Heart right ventricle (tissue), 16 donors: ENCODE results near the gene ADCY2. TPM values are rescaled to one million over a fixed set of nuclear protein-coding genes. Genes with fewer than 3 reads are reported as not detected.

ENCODE experiments used
- ATAC-seq, 8 donors: fragments of 200-7000 bp; cut with Tn5 transposase; one replicate each; pipeline ENCODE4 v1.9.1; 2020; ENCODE audit warnings: mild to moderate bottlenecking in 8 of 8, moderate library complexity in 8 of 8, moderate number of reproducible peaks in 1 of 8
- DNase-seq, 2 donors: peaks; one replicate each; pipeline ENCODE4 v3.0.0-alpha.2; 2020
- H3K27ac ChIP-seq, 10 donors: fragments of 200-600 bp; sonication (generic) in 2 of 10; one replicate each; pipeline versions ENCODE4 v1.5.0 to v1.8.0; 2020 to 2022; ENCODE audit warnings: mild to moderate bottlenecking in 3 of 10
- H3K27me3 ChIP-seq, 7 donors: fragments of 200-600 bp; one replicate each; pipeline ENCODE4 v1.8.0; 2021 to 2022; ENCODE audit warnings: mild to moderate bottlenecking in 2 of 7
- H3K36me3 ChIP-seq, 9 donors: fragments of 200-600 bp; sonication (generic) in 1 of 9; one replicate each; pipeline versions ENCODE4 v1.5.0 to v1.8.0; 2020 to 2022; ENCODE audit warnings: mild to moderate bottlenecking in 2 of 9
- H3K4me1 ChIP-seq, 9 donors: fragments of 200-600 bp; sonication (generic) in 1 of 9; one replicate each; pipeline versions ENCODE4 v1.5.0 to v1.8.0; 2020 to 2022; ENCODE audit warnings: mild to moderate bottlenecking in 4 of 9
- H3K4me3 ChIP-seq, 10 donors: fragments of 200-600 bp; sonication (generic) in 2 of 10; one replicate each; pipeline versions ENCODE4 v1.5.0 to v1.8.0; 2020 to 2022; ENCODE audit warnings: mild to moderate bottlenecking in 7 of 10, moderate library complexity in 2 of 10
- H3K9me3 ChIP-seq, 11 donors: fragments of 200-600 bp in 10 of 11; sonication (generic) in 2 of 11; one replicate each; pipeline versions ENCODE4 v1.5.0 to v1.8.0; 2013 to 2022; ENCODE audit warnings: mild to moderate bottlenecking in 2 of 11, control low read depth in 1 of 11, moderate library complexity in 1 of 11
- WGBS, 2 donors: extraction: QIAGEN DNeasy Blood & Tissue Kit; methylation state at CpG; one replicate each; pipeline ENCODE4 v1.1.7; 2013; ENCODE audit warnings: inconsistent platforms in 1 of 2; 5-methylcytosine and 5-hydroxymethylcytosine counted together
- intact Hi-C, 10 donors: fragments of 100-400 bp; cut with DNase I; formaldehyde crosslinking; loops; one replicate each; pipeline versions ENCODE4 v1.11.1 to v1.14.2; 2022
- polyA plus RNA-seq, 2 donors: library from polyadenylated mRNA; stranded (reverse); fragments of 200-250 nt; gene quantifications; one replicate each; pipeline ENCODE4 v1.2.3, GENCODE V29; 2013
- total RNA-seq, 10 donors: library from RNA; stranded (reverse); fragmentation: NEBNext Ultra II Directional in 3 of 10; extraction: Animal tissue kit (Norgen Biotek cat#: 25700) in 3 of 10; gene quantifications; one replicate each; pipeline versions ENCODE4 v1.2.1 to v1.2.4, GENCODE V29; 2021 to 2023
- TF ChIP-seq, protein P1 (sequence below), 9 donors: fragments of 200-600 bp; sonication (generic) in 2 of 9; IDR thresholded peaks; one replicate each; pipeline versions ENCODE4 v1.5.0 to v1.8.0; 2021 to 2022; ENCODE audit warnings: antibody characterized with exemption in 9 of 9, mild to moderate bottlenecking in 5 of 9, moderate library complexity in 1 of 9
- donor health status: Arrhythmogenic right ventricular cardiomyopathy.
- donor health status: ischemic (EF 13 %, LVEDD 7.1; RV severe dilation, severe dysfunction).
- donor health status: healthy with polysubstance abuse.
- donor health status: DM: no; HTN: yes; CAD: no.
- donor health status: DM: no; HTN: no; CAD: no.
- donor health status: ischemic (EF 25% LVEDD 6.9; RV normal size, moderate dysfunction).
- donor health status: ischemic (EF 25% LVEDD 5.7; RV mildly dilated, moderate dysfunction).
- donor health status: healthy.
- donor health status: DM: yes; HTN: yes; CAD: no.
- donor health status: Ischemic cardiomyopathy.
- donor health status: ischemic (EF 35%, LVEDD 5.7; RV mildly dilated, moderate dysfunction).
- donor health status: nonischemic (EF 11% LVEDD 7.7; RV severe dilation, severe dysfunction).
- donor health status: DM: yes; HTN: yes; CAD: no.
- donor health status: PGD.
- donor health status: ischemic (EF 29% LVEDD 5.4; RV normal size, mild dysfunction).
- donor health status: nonischemic (EF 23%, LVEDD 6.1; RV moderate dilation, normal function).

Gene ADCY2
- total and polyA plus RNA-seq, 12 donors, result 0.04 to 0.90 (median 0.17) TPM

DNA sequence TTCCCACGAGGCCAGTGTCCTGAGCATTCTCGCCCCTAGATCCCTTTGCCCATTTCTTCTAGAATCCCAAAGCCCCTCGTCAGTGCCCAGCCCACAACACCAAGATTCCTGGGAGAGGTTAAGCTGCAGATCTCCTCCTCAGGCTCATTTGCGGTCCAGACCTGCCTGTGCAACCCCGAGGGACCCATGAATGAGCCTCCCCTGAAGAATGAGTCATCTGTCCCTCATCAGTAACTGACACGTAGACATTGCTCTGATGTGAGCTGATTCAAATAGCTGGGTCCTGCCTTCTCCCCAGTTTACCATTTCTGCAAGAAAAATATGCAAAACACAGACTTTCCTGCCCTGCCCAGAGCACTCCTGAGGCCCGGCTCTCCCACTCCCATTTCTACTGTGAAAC is 92.8 kb downstream of the ADCY2 start:
- TF ChIP-seq, protein P1, sequence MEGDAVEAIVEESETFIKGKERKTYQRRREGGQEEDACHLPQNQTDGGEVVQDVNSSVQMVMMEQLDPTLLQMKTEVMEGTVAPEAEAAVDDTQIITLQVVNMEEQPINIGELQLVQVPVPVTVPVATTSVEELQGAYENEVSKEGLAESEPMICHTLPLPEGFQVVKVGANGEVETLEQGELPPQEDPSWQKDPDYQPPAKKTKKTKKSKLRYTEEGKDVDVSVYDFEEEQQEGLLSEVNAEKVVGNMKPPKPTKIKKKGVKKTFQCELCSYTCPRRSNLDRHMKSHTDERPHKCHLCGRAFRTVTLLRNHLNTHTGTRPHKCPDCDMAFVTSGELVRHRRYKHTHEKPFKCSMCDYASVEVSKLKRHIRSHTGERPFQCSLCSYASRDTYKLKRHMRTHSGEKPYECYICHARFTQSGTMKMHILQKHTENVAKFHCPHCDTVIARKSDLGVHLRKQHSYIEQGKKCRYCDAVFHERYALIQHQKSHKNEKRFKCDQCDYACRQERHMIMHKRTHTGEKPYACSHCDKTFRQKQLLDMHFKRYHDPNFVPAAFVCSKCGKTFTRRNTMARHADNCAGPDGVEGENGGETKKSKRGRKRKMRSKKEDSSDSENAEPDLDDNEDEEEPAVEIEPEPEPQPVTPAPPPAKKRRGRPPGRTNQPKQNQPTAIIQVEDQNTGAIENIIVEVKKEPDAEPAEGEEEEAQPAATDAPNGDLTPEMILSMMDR (IDR thresholded peaks at IDR 0.05), result no peak
- DNase-seq (no peak), ATAC-seq (no peak)
- Histone ChIP-seq H3K4me3 (no peak overlapping the region), H3K36me3 (no peaks in the 10 kb centered on the region), H3K9me3 (no peaks in the 10 kb centered on the region), H3K4me1 (no peaks in the 10 kb centered on the region), H3K27ac (no peak overlapping the region), H3K27me3 (peaks cover 0 to 11% (median 0%) of the 10 kb centered on the region in 7 donors)
- intact Hi-C loops, result no loop called here
- 69 to 70% methylated on average over 7 of the region's 7 CpGs for WGBS, 2 donors

DNA sequence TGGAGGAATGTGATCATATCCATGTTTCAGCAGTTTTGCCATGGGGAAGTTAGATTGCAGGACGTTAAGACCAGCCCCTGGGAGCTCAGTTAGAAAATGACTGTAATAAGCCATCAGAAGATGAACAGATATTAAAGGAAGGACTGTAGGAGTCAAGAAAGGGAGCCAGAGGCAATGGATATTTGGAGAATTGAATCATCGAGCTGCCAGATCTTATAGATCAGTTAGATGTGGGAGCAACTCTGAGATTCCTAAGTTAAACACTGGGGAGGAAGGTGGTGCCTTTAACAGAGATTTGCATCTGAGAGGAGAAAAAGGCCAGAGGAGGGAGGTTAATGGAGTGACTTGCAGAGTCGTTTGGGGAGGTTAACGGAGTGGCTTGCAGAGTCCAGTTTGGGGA is 96.4 kb downstream of the ADCY2 start:
- Histone ChIP-seq H3K27ac (no peak overlapping the region), H3K4me1 (no peaks in the 10 kb centered on the region), H3K27me3 (peaks cover 0 to 5% (median 0%) of the 10 kb centered on the region in 7 donors), H3K36me3 (no peaks in the 10 kb centered on the region), H3K9me3 (no peaks in the 10 kb centered on the region), H3K4me3 (no peak overlapping the region)
- TF ChIP-seq, protein P1 (IDR thresholded peaks at IDR 0.05), result no peak
- 65 to 67% methylated on average over 4 of the region's 4 CpGs for WGBS, 2 donors
- intact Hi-C loops, result no loop called here
- ATAC-seq, result no peak
- no peak for DNase-seq

DNA sequence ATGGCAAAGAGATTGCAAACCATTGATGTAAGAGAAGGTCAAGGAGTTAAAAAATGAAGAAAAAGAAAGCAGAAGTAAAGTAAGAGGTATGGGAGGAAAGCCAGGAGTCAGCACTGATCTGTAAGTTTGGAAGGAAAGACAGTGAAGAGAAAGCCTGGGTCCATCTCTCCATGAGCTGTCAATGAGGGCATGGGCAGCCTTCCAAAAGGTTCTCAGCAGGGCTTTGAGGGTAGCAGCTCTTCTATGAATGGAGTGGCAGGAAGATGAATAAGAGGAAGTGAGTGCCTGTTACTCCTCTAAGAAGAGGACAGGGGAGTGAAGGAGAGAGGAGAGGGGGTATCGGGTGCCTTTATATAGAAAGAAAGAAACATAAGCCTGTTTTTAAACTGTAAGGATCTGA is 97.1 kb downstream of the ADCY2 start:
- Histone ChIP-seq H3K9me3 (no peaks in the 10 kb centered on the region), H3K4me1 (no peaks in the 10 kb centered on the region), H3K27me3 (peaks cover 0 to 5% (median 0%) of the 10 kb centered on the region in 7 donors), H3K27ac (no peak overlapping the region), H3K36me3 (no peaks in the 10 kb centered on the region), H3K4me3 (no peak overlapping the region)
- 87 to 88% methylated on average over 1 of the region's 1 CpG for WGBS, 2 donors
- TF ChIP-seq, protein P1 (IDR thresholded peaks at IDR 0.05), result no peak
- no peak for DNase-seq
- intact Hi-C loops, result no loop called here
- ATAC-seq, result no peak

DNA sequence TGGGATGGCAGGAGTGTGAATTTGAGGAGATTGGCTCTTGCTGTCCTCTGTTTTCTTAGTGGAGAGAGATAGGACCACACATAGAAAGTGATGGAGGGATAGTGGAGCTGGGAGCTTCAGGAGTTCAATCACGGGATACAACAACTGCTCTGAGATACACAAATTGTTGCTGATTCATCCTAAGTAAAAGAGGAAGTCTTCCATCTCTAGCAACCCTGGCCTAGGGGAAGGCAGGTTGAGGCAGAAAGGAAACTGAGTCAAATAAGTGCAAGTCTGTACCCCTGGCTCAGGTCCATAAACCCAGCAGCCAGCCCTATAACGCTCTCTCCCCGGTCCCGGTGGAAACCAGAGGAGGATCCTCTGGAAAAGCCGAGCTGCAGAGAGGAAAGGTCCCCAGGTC is 97.7 kb downstream of the ADCY2 start:
- ATAC-seq, result no peak
- intact Hi-C loops, result no loop called here
- Histone ChIP-seq H3K27me3 (peaks cover 0 to 5% (median 0%) of the 10 kb centered on the region in 7 donors), H3K27ac (no peak overlapping the region), H3K4me3 (no peak overlapping the region), H3K4me1 (no peaks in the 10 kb centered on the region), H3K9me3 (no peaks in the 10 kb centered on the region), H3K36me3 (no peaks in the 10 kb centered on the region)
- WGBS, 2 donors, result 67 to 69% methylated on average over 5 of the region's 5 CpGs
- DNase-seq, result no peak
- TF ChIP-seq, protein P1 (IDR thresholded peaks at IDR 0.05), result no peak
